ENCODE measurements around the gene LRRC55. TPM values are rescaled to one million over a fixed set of nuclear protein-coding genes. Genes with fewer than 3 reads are reported as not detected.

The LRRC55 gene
- total RNA-seq, 1 donor from 2014 or later, result 29.0 TPM

- H3K9me3 Mint-ChIP-seq (ENCODE audit: unreplicated experiment), result peaks cover 3% of the 10 kb centered on the region
- peaks cover 9% of the 10 kb centered on the region for H3K4me1 Mint-ChIP-seq (ENCODE audit: low read depth, unreplicated experiment)
- no peak for TF ChIP-seq CTCF (IDR thresholded peaks at IDR 0.05; ENCODE audit: partially characterized antibody, unreplicated experiment)
- no peak overlapping the region for H3K4me3 Mint-ChIP-seq (ENCODE audit: unreplicated experiment)
- H3K36me3 Mint-ChIP-seq (ENCODE audit: unreplicated experiment), result no peaks in the 10 kb centered on the region
- no peak for DNase-seq
- H3K27ac Mint-ChIP-seq (ENCODE audit: unreplicated experiment), result no peak overlapping the region
- H3K27me3 Mint-ChIP-seq (ENCODE audit: unreplicated experiment), result no peaks in the 10 kb centered on the region
These were observed 26.4 kb upstream of the LRRC55 start for GRCh38 chr11:57155400-57155799.

- Mint-ChIP-seq H3K27me3 (ENCODE audit: unreplicated experiment) (no peaks in the 10 kb centered on the region), H3K9me3 (ENCODE audit: unreplicated experiment) (peaks cover 3% of the 10 kb centered on the region), H3K4me3 (ENCODE audit: unreplicated experiment) (no peak overlapping the region), H3K36me3 (ENCODE audit: unreplicated experiment) (peaks cover 3% of the 10 kb centered on the region), H3K27ac (ENCODE audit: unreplicated experiment) (no peak overlapping the region), H3K4me1 (ENCODE audit: low read depth, unreplicated experiment) (peaks cover 12% of the 10 kb centered on the region)
- no peak for TF ChIP-seq CTCF (IDR thresholded peaks at IDR 0.05; ENCODE audit: partially characterized antibody, unreplicated experiment)
- DNase-seq, result no peak
These were observed 25.7 kb upstream of the LRRC55 start for GRCh38 chr11:57155838-57156607.

GRCh38 chr11:57156928-57157327 lies 24.8 kb upstream of the LRRC55 start:
- H3K36me3 Mint-ChIP-seq (ENCODE audit: unreplicated experiment), result peaks cover 5% of the 10 kb centered on the region
- no peak overlapping the region for H3K27ac Mint-ChIP-seq (ENCODE audit: unreplicated experiment)
- peaks cover 7% of the 10 kb centered on the region for H3K9me3 Mint-ChIP-seq (ENCODE audit: unreplicated experiment)
- TF ChIP-seq CTCF (IDR thresholded peaks at IDR 0.05; ENCODE audit: partially characterized antibody, unreplicated experiment), result no peak
- peaks cover 15% of the 10 kb centered on the region for H3K4me1 Mint-ChIP-seq (ENCODE audit: low read depth, unreplicated experiment)
- H3K27me3 Mint-ChIP-seq (ENCODE audit: unreplicated experiment), result no peaks in the 10 kb centered on the region
- DNase-seq, result no peak
- H3K4me3 Mint-ChIP-seq (ENCODE audit: unreplicated experiment), result no peak overlapping the region

GRCh38 chr11:57157624-57158023 lies 24.1 kb upstream of the LRRC55 start:
- peaks cover 5% of the 10 kb centered on the region for H3K36me3 Mint-ChIP-seq (ENCODE audit: unreplicated experiment)
- peaks cover 22% of the 10 kb centered on the region for H3K4me1 Mint-ChIP-seq (ENCODE audit: low read depth, unreplicated experiment)
- H3K4me3 Mint-ChIP-seq (ENCODE audit: unreplicated experiment), result no peak overlapping the region
- no peak for DNase-seq
- no peak for TF ChIP-seq CTCF (IDR thresholded peaks at IDR 0.05; ENCODE audit: partially characterized antibody, unreplicated experiment)
- no peaks in the 10 kb centered on the region for H3K27me3 Mint-ChIP-seq (ENCODE audit: unreplicated experiment)
- H3K9me3 Mint-ChIP-seq (ENCODE audit: unreplicated experiment), result peaks cover 7% of the 10 kb centered on the region
- no peak overlapping the region for H3K27ac Mint-ChIP-seq (ENCODE audit: unreplicated experiment)

- DNase-seq, result no peak
- Mint-ChIP-seq H3K4me1 (ENCODE audit: low read depth, unreplicated experiment) (peaks cover 28% of the 10 kb centered on the region), H3K4me3 (ENCODE audit: unreplicated experiment) (no peak overlapping the region), H3K36me3 (ENCODE audit: unreplicated experiment) (peaks cover 5% of the 10 kb centered on the region), H3K27me3 (ENCODE audit: unreplicated experiment) (no peaks in the 10 kb centered on the region), H3K27ac (ENCODE audit: unreplicated experiment) (no peak overlapping the region), H3K9me3 (ENCODE audit: unreplicated experiment) (peaks cover 7% of the 10 kb centered on the region)
- no peak for TF ChIP-seq CTCF (IDR thresholded peaks at IDR 0.05; ENCODE audit: partially characterized antibody, unreplicated experiment)
These were observed 23.6 kb upstream of the LRRC55 start for GRCh38 chr11:57158180-57158579.
